AG04449 (cell line): ENCODE data around the gene TMEM222.

Experiments used
- CTCF ChIA-PET: fragments of 350-600 bp; formaldehyde crosslinking; extraction: SDS; loops from one replicate; lab custom pipeline; 2021; ENCODE audit warnings: antibody characterized with exemption; lab: Yijun Ruan, JAX
- POLR2A ChIA-PET: fragments of 400-600, 350-600 bp; formaldehyde crosslinking; extraction: SDS; loops from one replicate; lab custom pipeline; 2020; ENCODE audit warnings: antibody characterized with exemption, inconsistent platforms; lab: Yijun Ruan, JAX
- DNase-seq: peaks from one replicate; pipeline ENCODE4 v3.0.0-alpha.2; 2010; ENCODE audit warnings: low read depth, low spot score
- H3K4me3 ChIP-seq: 2 replicates; pipeline ENCODE4 v1.5.1; 2011; ENCODE audit warnings: low read depth, mild to moderate bottlenecking, control low read depth, low read length
- TF ChIP-seq, protein P1 (sequence below): IDR thresholded peaks from one replicate; pipeline ENCODE4 v1.5.1; 2011; ENCODE audit warnings: mild to moderate bottlenecking, moderate library complexity, low read length, control low read depth, inconsistent platforms; ENCODE audit not compliant: insufficient read depth; ENCODE audit errors: missing control alignments

TMEM222 gene

DNA sequence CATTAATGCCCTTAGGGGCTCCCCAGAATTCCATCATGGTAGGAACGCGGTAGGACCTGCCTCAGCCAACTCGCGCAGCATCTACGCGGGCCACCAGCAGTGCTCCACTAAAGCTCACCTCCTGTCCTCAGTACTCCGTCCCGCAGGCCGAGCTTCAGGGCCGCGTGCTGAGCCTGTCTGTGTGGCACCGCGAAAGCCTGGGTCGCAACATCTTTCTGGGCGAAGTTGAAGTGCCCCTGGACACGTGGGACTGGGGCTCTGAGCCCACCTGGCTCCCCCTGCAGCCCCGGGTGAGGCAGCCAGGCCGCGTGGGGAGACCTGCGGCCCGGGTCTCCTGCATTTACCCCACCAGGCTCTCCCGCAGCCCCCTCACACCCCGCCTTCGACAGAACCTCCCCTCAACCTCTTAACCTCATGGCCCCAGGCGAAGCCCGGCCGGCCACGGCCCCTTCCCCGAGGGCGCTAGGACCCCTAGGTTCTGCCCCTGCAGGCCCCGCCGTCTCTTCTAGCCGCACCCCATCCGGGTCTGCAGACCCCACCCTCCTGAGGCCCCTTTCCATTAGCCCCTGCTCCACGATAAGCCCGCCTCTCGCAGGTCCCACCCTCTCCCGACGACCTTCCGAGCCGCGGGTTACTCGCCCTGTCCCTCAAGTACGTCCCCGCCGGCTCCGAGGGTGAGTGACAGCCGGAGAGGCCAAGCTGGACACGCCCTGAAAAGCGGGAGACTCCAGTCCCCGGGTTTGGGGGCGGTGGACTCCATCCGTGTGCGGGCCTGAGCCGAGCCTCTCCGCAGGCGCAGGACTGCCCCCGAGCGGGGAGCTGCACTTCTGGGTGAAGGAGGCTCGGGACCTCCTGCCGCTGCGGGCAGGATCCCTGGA, 28.9 kb downstream of the TMEM222 start:
- TF ChIP-seq, protein P1, sequence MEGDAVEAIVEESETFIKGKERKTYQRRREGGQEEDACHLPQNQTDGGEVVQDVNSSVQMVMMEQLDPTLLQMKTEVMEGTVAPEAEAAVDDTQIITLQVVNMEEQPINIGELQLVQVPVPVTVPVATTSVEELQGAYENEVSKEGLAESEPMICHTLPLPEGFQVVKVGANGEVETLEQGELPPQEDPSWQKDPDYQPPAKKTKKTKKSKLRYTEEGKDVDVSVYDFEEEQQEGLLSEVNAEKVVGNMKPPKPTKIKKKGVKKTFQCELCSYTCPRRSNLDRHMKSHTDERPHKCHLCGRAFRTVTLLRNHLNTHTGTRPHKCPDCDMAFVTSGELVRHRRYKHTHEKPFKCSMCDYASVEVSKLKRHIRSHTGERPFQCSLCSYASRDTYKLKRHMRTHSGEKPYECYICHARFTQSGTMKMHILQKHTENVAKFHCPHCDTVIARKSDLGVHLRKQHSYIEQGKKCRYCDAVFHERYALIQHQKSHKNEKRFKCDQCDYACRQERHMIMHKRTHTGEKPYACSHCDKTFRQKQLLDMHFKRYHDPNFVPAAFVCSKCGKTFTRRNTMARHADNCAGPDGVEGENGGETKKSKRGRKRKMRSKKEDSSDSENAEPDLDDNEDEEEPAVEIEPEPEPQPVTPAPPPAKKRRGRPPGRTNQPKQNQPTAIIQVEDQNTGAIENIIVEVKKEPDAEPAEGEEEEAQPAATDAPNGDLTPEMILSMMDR, result peak; percentile 7
- DNase-seq, result no peak
- POLR2A ChIA-PET, result interaction anchor here (0.6 kb wide), 1 partner anchor 11 kb away, joined by 3 read pairs; no protein-coding TSS in a partner anchor
- CTCF ChIA-PET, result interaction anchor here (1.2 to 12.1 kb wide), 6 partner anchors 12 to 52 kb away, joined by 3 to 187 read pairs (median 15); partner anchors contain the start of gene MAP3K6
- H3K4me3 ChIP-seq, result no peak overlapping the region

DNA sequence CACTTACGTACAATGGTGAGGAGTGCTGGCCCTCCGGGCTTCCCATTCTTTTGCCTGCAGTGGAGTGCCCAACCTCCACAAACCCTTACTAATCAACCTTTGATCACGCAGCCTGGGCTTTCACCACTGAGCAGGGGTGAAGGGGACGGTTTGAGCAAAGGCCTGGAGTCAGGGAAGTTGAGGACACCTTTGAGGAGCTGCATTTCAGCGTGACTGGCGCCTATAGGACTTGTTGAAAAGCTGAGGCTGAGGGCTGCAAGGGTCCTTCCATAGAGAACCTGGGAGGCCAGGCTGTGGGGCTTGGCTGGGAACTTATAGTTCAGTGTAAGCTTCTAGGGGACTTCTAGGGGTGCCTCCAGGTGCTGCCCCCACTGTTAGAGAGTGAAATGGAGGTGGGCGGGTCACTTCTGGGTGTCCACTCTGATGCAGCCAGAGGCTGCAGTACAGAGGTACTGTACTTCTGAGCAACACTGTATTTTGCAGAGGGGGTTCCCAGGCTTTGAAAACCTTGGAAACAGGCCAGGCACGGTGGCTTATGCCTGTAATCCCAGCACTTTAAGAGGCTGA, 29.7 kb downstream of the TMEM222 start:
- TF ChIP-seq, protein P1, result no peak
- POLR2A ChIA-PET, result no interaction called here
- no peak overlapping the region for H3K4me3 ChIP-seq

DNA sequence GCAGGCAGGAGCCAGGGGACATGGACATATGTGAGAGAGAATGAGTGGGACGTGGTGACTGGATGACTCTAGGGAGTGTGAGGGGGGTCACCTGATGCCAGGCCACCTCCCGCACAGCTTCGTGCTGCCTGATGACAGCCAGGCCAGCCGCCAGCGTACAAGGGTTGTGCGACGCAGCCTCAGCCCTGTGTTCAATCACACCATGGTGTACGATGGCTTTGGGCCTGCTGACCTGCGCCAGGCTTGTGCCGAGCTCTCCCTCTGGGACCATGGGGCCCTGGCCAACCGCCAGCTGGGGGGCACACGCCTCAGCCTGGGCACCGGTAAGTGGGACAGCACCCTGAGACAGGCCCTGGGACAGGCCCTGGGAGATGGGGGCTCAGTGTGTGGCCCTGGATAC, 31.2 kb downstream of the TMEM222 start:
- no peak for DNase-seq
- TF ChIP-seq, protein P1, result no peak

More for the DNA sequence above, 29.7 kb downstream of the TMEM222 start:
- DNase-seq, result no peak
- CTCF ChIA-PET, result interaction anchor here (1.9 to 12.1 kb wide), 4 partner anchors 14 to 53 kb away, joined by 5 to 187 read pairs (median 22); partner anchors contain the start of gene MAP3K6

DNA sequence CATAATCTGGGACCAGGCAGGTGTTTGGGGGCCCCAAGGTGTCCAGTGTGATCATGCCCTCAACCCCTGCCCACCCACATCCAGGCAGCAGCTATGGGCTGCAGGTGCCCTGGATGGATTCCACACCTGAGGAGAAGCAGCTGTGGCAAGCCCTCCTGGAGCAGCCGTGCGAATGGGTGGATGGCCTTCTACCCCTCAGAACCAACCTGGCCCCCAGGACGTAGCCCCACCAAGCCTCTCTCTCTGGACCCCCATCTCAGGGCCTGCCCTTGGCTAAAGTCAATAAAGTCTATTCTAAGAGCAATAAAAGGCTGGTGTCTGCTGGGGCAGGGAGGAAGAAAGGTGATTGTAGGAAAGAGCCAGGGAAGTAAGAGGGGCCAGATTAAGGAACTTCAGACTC, 31.7 kb downstream of the TMEM222 start:
- H3K4me3 ChIP-seq, result no peak overlapping the region
- no peak for DNase-seq
- ChIA-PET CTCF (interaction anchor here (1.6 to 12.1 kb wide), 4 partner anchors 12 to 251 kb away, joined by 3 to 187 read pairs (median 92); partner anchors contain the start of gene MAP3K6), POLR2A (interaction anchor here (0.9 to 1.4 kb wide), 2 partner anchors 12 to 15 kb away, joined by 3 read pairs; no protein-coding TSS in a partner anchor)
- TF ChIP-seq, protein P1, result no peak

More for the DNA sequence above, 31.2 kb downstream of the TMEM222 start:
- ChIA-PET CTCF (interaction anchor here (1.6 to 12.1 kb wide), 4 partner anchors 13 to 251 kb away, joined by 3 to 187 read pairs (median 92); partner anchors contain the start of gene MAP3K6), POLR2A (interaction anchor here (0.9 to 1.4 kb wide), 2 partner anchors 12 to 15 kb away, joined by 3 read pairs; no protein-coding TSS in a partner anchor)
- H3K4me3 ChIP-seq, result no peak overlapping the region

DNA sequence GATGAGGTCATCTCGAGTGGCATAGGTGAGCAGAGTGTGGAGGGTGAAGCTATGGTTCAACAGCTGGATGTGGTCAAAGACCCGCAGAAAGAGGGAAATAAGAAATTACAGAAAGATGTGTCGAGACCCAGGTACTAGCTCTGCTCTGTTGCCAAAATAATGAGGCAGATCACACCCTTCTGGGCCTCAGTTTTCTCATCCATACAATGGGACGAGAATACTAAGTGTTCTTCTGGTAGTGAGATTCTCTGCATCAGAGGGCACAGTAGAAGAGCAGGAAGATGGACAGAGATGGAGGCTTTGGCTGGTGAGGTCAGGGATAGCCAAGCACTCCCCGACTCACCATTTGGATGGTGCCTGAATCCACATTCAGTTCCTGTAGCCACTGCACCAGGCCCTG, 33.7 kb downstream of the TMEM222 start:
- POLR2A ChIA-PET, result interaction anchor here (0.5 to 1.1 kb wide), 2 partner anchors 10 to 56 kb away, joined by 3 read pairs; no protein-coding TSS in a partner anchor
- H3K4me3 ChIP-seq, result no peak overlapping the region
- no peak for DNase-seq
- CTCF ChIA-PET, result interaction anchor here (0.9 to 12.1 kb wide), 8 partner anchors 10 to 319 kb away, joined by 3 to 187 read pairs (median 71); partner anchors contain the start of genes AHDC1, MAP3K6 and SYTL1
- TF ChIP-seq, protein P1, result no peak
